ENCODE results near the gene HSD3B2. TPM values are rescaled to one million over a fixed set of nuclear protein-coding genes. Genes with fewer than 3 reads are reported as not detected.

The HSD3B2 gene
- polyA plus RNA-seq, 6 donors from 2014 or later: not detected

DNA sequence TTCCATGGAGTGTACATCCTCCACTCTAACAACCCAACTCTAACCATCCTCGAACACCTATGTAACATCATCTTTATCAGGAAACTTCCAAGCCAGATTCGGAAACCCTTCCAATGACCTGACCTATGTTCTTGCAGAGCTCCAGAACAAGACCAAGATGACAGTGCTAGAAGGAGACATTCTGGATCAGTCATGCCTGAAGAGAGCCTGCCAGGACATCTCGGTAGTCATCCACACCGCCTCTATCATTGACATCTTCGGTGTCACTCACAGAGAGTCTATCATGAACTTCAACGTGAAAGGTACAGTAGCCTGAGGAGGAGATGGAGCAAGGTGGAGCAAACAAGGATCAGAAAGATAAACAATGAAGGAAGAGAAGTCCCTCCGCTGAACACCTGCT is 56.0 kb downstream of the HSD3B2 start:
- Mint-ChIP-seq H3K4me1 (peaks cover 0 to 3% (median 0%) of the 10 kb centered on the region in 3 donors), H3K27ac (no peak overlapping the region), H3K27me3 (peaks cover 5 to 18% (median 17%) of the 10 kb centered on the region in 3 donors), H3K4me3 (no peak overlapping the region), H3K9me3 (peaks cover 0 to 2% (median 0%) of the 10 kb centered on the region in 7 donors), H3K36me3 (no peaks in the 10 kb centered on the region)
- ATAC-seq (ENCODE audit: low read depth in 2 of 2) (no peak), DNase-seq (no peak)

- ATAC-seq (ENCODE audit: low read depth in 2 of 2): no peak
- Mint-ChIP-seq H3K4me1 (peaks cover 0 to 5% (median 0%) of the 10 kb centered on the region in 3 donors), H3K9me3 (peaks cover 0 to 2% (median 0%) of the 10 kb centered on the region in 7 donors), H3K36me3 (no peaks in the 10 kb centered on the region), H3K27ac (peak overlapping the region in 1 of 6 donors; percentile 15), H3K4me3 (no peak overlapping the region), H3K27me3 (peaks cover 5 to 18% (median 17%) of the 10 kb centered on the region in 3 donors)
- DNase-seq: no peak
Measured at GRCh38 chr1:119471566-119471965, 56.6 kb downstream of the HSD3B2 start.

DNA sequence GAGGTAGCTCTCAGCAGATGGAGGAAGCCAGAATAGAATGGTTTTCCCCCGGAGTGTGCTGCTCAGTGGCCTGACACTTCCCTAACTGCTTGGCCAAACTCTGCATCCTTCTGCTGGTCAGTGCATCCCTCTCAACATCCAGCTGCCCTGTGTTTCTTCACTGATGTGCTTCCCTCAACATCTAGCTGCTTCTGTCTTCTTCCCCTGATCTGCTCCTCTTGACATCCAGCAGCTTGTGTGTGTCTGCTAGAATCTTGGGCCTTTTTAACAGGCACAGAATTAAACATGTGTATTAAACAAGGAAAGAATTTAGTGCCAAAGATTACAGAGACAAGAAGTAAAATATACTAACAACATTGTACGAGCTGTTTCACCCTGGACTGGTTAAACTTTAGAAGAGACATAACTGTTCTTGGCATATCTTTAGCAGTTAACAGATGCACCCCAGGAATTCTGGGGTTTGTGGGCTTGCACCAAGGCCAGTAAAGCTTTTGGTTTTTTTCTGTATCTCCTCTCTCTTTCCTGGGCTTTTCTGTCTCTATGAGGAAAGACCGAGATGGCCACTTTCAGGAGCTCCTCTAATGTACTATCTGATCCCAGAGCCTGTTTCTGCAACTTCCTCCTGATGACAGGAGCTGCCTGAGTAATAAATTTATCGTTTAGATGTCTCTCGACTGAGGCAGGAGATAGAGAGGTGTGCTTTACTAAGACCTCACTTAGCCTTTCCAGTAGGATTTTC is 57.3 kb downstream of the HSD3B2 start:
- no peak for ATAC-seq (ENCODE audit: low read depth in 2 of 2)
- Mint-ChIP-seq H3K9me3 (peaks cover 0 to 2% (median 0%) of the 10 kb centered on the region in 7 donors), H3K36me3 (no peaks in the 10 kb centered on the region), H3K27me3 (peaks cover 5 to 18% (median 11%) of the 10 kb centered on the region in 3 donors), H3K27ac (no peak overlapping the region), H3K4me1 (peaks cover 0 to 5% (median 0%) of the 10 kb centered on the region in 3 donors), H3K4me3 (no peak overlapping the region)
- DNase-seq: no peak

Other genes with a start within 250 kb of the HSD3B2 start
- not detected for gene HAO2, start 46.4 kb upstream of the HSD3B2 start, polyA plus RNA-seq (ENCODE audit: low read depth in 6 of 6)
- not detected for gene HSD3B1, start 92.1 kb downstream of the HSD3B2 start, polyA plus RNA-seq (ENCODE audit: low read depth in 6 of 6)
- not detected for gene ZNF697, start 233.1 kb downstream of the HSD3B2 start, polyA plus RNA-seq (ENCODE audit: low read depth in 6 of 6)